HUDEP-2 (cell line): ENCODE measurements around the gene PTPN14.

ENCODE experiments used
- DNase-seq, 76 experiments: peaks; one replicate each; lab custom pipeline; 2025; ENCODE audit not compliant: unreplicated experiment in 76 of 76; lab: John Stamatoyannopoulos, UW

The PTPN14 gene

GRCh38 chr1:214569357-214570004 is 18.1 kb upstream of the PTPN14 start:
- no peak for DNase-seq

- no peak for DNase-seq
Observed at GRCh38 chr1:214568328-214568727, 16.9 kb upstream of the PTPN14 start.

GRCh38 chr1:214567481-214567980 is 16.1 kb upstream of the PTPN14 start:
- DNase-seq = no peak

GRCh38 chr1:214566158-214567104 is 15.0 kb upstream of the PTPN14 start:
- no peak for DNase-seq

GRCh38 chr1:214565310-214565709 is 13.9 kb upstream of the PTPN14 start:
- DNase-seq = no peak

- DNase-seq = no peak
Observed at GRCh38 chr1:214563881-214564280, 12.5 kb upstream of the PTPN14 start.

GRCh38 chr1:214557952-214558735 is 6.7 kb upstream of the PTPN14 start:
- DNase-seq = no peak

- DNase-seq = no peak
Observed at GRCh38 chr1:214553142-214553710, 1.8 kb upstream of the PTPN14 start.

GRCh38 chr1:214552174-214552608 is 789 bp upstream of the PTPN14 start:
- no peak for DNase-seq

- peak in 1 of 76 experiments; percentile 1 for DNase-seq
Observed at GRCh38 chr1:214550857-214551435, 456 bp downstream of the PTPN14 start.

- no peak for DNase-seq
Observed at GRCh38 chr1:214550013-214550856, 1.2 kb downstream of the PTPN14 start.

GRCh38 chr1:214549604-214550003 is 1.8 kb downstream of the PTPN14 start:
- DNase-seq = no peak

GRCh38 chr1:214548988-214549387 is 2.4 kb downstream of the PTPN14 start:
- no peak for DNase-seq

- no peak for DNase-seq
Observed at GRCh38 chr1:214548271-214548670, 3.1 kb downstream of the PTPN14 start.

GRCh38 chr1:214547747-214548146 is 3.7 kb downstream of the PTPN14 start:
- no peak for DNase-seq

- no peak for DNase-seq
Observed at GRCh38 chr1:214546886-214547641, 4.3 kb downstream of the PTPN14 start.

- no peak for DNase-seq
Observed at GRCh38 chr1:214546084-214546483, 5.3 kb downstream of the PTPN14 start.

- DNase-seq = no peak
Observed at GRCh38 chr1:214545293-214545692, 6.1 kb downstream of the PTPN14 start.

GRCh38 chr1:214544791-214545190 is 6.6 kb downstream of the PTPN14 start:
- DNase-seq = no peak
